PC-9 (cell line): ENCODE measurements around the gene PRC1. TPM values are rescaled to one million over a fixed set of nuclear protein-coding genes. Genes with fewer than 3 reads are reported as not detected.

ENCODE experiments used
- BruUV-seq: library from RNA; stranded (reverse); fragments of 400-500 nt; replicated peaks from 2 replicates; lab custom pipeline; 2021; lab: Mats Ljungman, UMichigan
- CTCF ChIA-PET: fragments of 300-600 bp; sonication (Branson Sonifier 250); formaldehyde crosslinking; loops from one replicate; lab custom pipeline; 2022; ENCODE audit warnings: antibody characterized with exemption; lab: Charles Lee
- POLR2A ChIA-PET: fragments of 300-600 bp; sonication (Branson Sonifier 250); formaldehyde crosslinking; loops from one replicate; lab custom pipeline; 2022; ENCODE audit warnings: antibody characterized with exemption; ENCODE audit not compliant: unreplicated experiment; lab: Charles Lee
- DNase-seq, 2 experiments: peaks; one replicate each; pipeline versions ENCODE4 v3.0.0 to v3.0.0-alpha.2; 2015 to 2022; ENCODE audit warnings: mixed read lengths in 1 of 2
- H2AFZ ChIP-seq: fragments of 200-600 bp; sonication (generic); 2 replicates; pipeline ENCODE4 v1.8.1; 2017; ENCODE audit warnings: antibody characterized with exemption
- H3F3A ChIP-seq: fragments of 200-600 bp; sonication (generic); 2 replicates; pipeline ENCODE4 v1.8.1; 2017; ENCODE audit warnings: antibody characterized with exemption, mild to moderate bottlenecking, low read depth; ENCODE audit not compliant: insufficient read depth
- H3K27ac ChIP-seq: fragments of 200-600 bp; sonication (generic); 2 replicates; pipeline ENCODE4 v1.6.1; 2016; ENCODE audit warnings: mixed run types
- H3K27me3 ChIP-seq: fragments of 200-600 bp; sonication (generic); 2 replicates; pipeline ENCODE4 v1.6.1; 2016; ENCODE audit warnings: low read depth, mixed run types; ENCODE audit not compliant: insufficient read depth
- H3K36me3 ChIP-seq: fragments of 200-600 bp; sonication (generic); 2 replicates; pipeline ENCODE4 v1.6.1; 2016; ENCODE audit warnings: low read depth, mixed run types
- H3K4me1 ChIP-seq: fragments of 200-600 bp; sonication (generic); replicated peaks from 2 replicates; pipeline ENCODE4 v1.6.1; 2016; ENCODE audit warnings: mixed run types; ENCODE audit not compliant: insufficient read depth
- H3K4me2 ChIP-seq: fragments of 200-600 bp; sonication (generic); 2 replicates; pipeline ENCODE4 v1.6.1; 2017; ENCODE audit warnings: mixed run types
- H3K4me3 ChIP-seq: fragments of 200-600 bp; sonication (generic); 2 replicates; pipeline ENCODE4 v1.6.1; 2016; ENCODE audit warnings: mixed run types
- H3K79me2 ChIP-seq: fragments of 200-600 bp; sonication (generic); 2 replicates; pipeline ENCODE4 v1.6.1; 2017; ENCODE audit warnings: low read depth, mixed run types
- H3K9me2 ChIP-seq: fragments of 200-600 bp; sonication (generic); 2 replicates; pipeline ENCODE4 v1.8.1; 2017; ENCODE audit warnings: mild to moderate bottlenecking; ENCODE audit not compliant: insufficient read depth
- H3K9me3 ChIP-seq: fragments of 200-600 bp; sonication (generic); 2 replicates; pipeline ENCODE4 v1.8.1; 2016; ENCODE audit warnings: low read depth; ENCODE audit not compliant: insufficient read depth
- H4K20me1 ChIP-seq: fragments of 200-600 bp; sonication (generic); 2 replicates; pipeline ENCODE4 v1.8.1; 2017; ENCODE audit not compliant: insufficient read depth
- CTCF ChIP-seq: fragments of 200-600 bp; sonication (generic); conservative IDR thresholded peaks from 2 replicates; pipeline ENCODE4 v1.6.1; 2017; ENCODE audit warnings: mixed run types, antibody characterized with exemption, mild to moderate bottlenecking, moderate library complexity
- EZH2 ChIP-seq: fragments of 200-600 bp; sonication (generic); IDR thresholded peaks from 2 replicates; pipeline ENCODE4 v1.8.0; 2017; ENCODE audit warnings: antibody characterized with exemption, low read depth
- intact Hi-C: fragments of 100-400 bp; cut with micrococcal nuclease; formaldehyde crosslinking; loops from one replicate; pipeline ENCODE4 v1.10.0; 2022; ENCODE audit not compliant: unreplicated experiment
- total RNA-seq: library from RNA; stranded (reverse); gene quantifications from 2 replicates; pipeline ENCODE4 v1.2.3, GENCODE V29; 2021

PRC1 gene
- total RNA-seq, 1 experiment from 2014 or later = 145 TPM

GRCh38 chr15:90918835-90919234 is 75.5 kb downstream of the PRC1 start:
- Histone ChIP-seq H2AFZ (no peak overlapping the region), H3K4me2 (no peak overlapping the region), H3K27ac (no peak overlapping the region), H3K36me3 (no peaks in the 10 kb centered on the region), H3K27me3 (no peaks in the 10 kb centered on the region), H3K79me2 (no peaks in the 10 kb centered on the region), H3K4me1 (no peaks in the 10 kb centered on the region), H3F3A (no peaks in the 10 kb centered on the region), H3K4me3 (no peak overlapping the region), H3K9me2 (no peaks in the 10 kb centered on the region), H3K9me3 (no peaks in the 10 kb centered on the region), H4K20me1 (no peaks in the 10 kb centered on the region)
- ChIA-PET POLR2A (no interaction called here), CTCF (interaction anchor here (0.6 to 0.7 kb wide), 2 partner anchors 9 to 11 kb away, joined by 3 to 7 read pairs; no protein-coding TSS in a partner anchor)
- TF ChIP-seq CTCF (no peak), EZH2 (no peak)
- DNase-seq = no peak
- no TSS peak for BruUV-seq
- intact Hi-C loops = no loop called here

GRCh38 chr15:90918034-90918788 is 76.1 kb downstream of the PRC1 start:
- POLR2A ChIA-PET = no interaction called here
- BruUV-seq = no TSS peak
- Histone ChIP-seq H3K27ac (no peak overlapping the region), H3K9me2 (no peaks in the 10 kb centered on the region), H3F3A (no peaks in the 10 kb centered on the region), H3K79me2 (no peaks in the 10 kb centered on the region), H3K4me3 (no peak overlapping the region), H2AFZ (no peak overlapping the region), H4K20me1 (no peaks in the 10 kb centered on the region), H3K36me3 (no peaks in the 10 kb centered on the region), H3K9me3 (no peaks in the 10 kb centered on the region), H3K27me3 (no peaks in the 10 kb centered on the region), H3K4me1 (no peaks in the 10 kb centered on the region), H3K4me2 (no peak overlapping the region)
- intact Hi-C loops = no loop called here
- TF ChIP-seq EZH2 (no peak), CTCF (no peak)
- no peak for DNase-seq
- CTCF ChIA-PET = interaction anchor here (0.6 to 0.7 kb wide), 3 partner anchors 9 to 368 kb away, joined by 3 to 7 read pairs (median 3); no protein-coding TSS in a partner anchor

- Histone ChIP-seq H3K79me2 (no peaks in the 10 kb centered on the region), H3K4me3 (no peak overlapping the region), H3K9me2 (no peaks in the 10 kb centered on the region), H3K27me3 (no peaks in the 10 kb centered on the region), H3K9me3 (no peaks in the 10 kb centered on the region), H3K4me2 (no peak overlapping the region), H3K27ac (no peak overlapping the region), H3K4me1 (no peaks in the 10 kb centered on the region), H2AFZ (no peak overlapping the region), H3K36me3 (no peaks in the 10 kb centered on the region), H4K20me1 (no peaks in the 10 kb centered on the region), H3F3A (no peaks in the 10 kb centered on the region)
- no peak for DNase-seq
- no peak for TF ChIP-seq CTCF
- no peak for TF ChIP-seq EZH2
- BruUV-seq = no TSS peak
- ChIA-PET POLR2A (no interaction called here), CTCF (interaction anchor here (0.6 kb wide), 1 partner anchor 368 kb away, joined by 3 read pairs; no protein-coding TSS in a partner anchor)
- intact Hi-C loops = no loop called here
Observed at GRCh38 chr15:90917569-90917968, 76.8 kb downstream of the PRC1 start.
